Cardiac muscle cell (in vitro differentiated cells and primary cell): Measurements from ENCODE around the gene INTS2. TPM values are rescaled to one million over a fixed set of nuclear protein-coding genes. Genes with fewer than 3 reads are reported as not detected.
A peak's percentile ranks its signal among the peaks of the same experiment; 100 is the strongest.

Experiments
- DNase-seq, 2 donors: peaks; one replicate each; pipeline versions ENCODE4 v3.0.0 to v3.0.0-alpha.2; 2010 to 2017; ENCODE audit warnings: low read depth in 1 of 2, low spot score in 1 of 2
- H3K27ac ChIP-seq: fragments of 200-600 bp; sonication (generic); 2 replicates; pipeline ENCODE4 v1.5.1; 2016
- H3K27me3 ChIP-seq: fragments of 200-600 bp; sonication (generic); 2 replicates; pipeline ENCODE4 v1.6.0; 2016; ENCODE audit warnings: control low read depth
- H3K36me3 ChIP-seq: fragments of 200-600 bp; sonication (generic); 2 replicates; pipeline ENCODE4 v1.5.1; 2016; ENCODE audit warnings: control low read depth
- H3K4me1 ChIP-seq: fragments of 200-600 bp; sonication (generic); 2 replicates; pipeline ENCODE4 v1.8.1; 2017; ENCODE audit warnings: low read depth, mild to moderate bottlenecking, mixed run types
- H3K4me3 ChIP-seq: fragments of 200-600 bp; sonication (generic); 2 replicates; pipeline ENCODE4 v1.5.1; 2016; ENCODE audit warnings: mild to moderate bottlenecking
- H3K9me3 ChIP-seq: fragments of 200-600 bp; sonication (generic); 2 replicates; pipeline ENCODE4 v1.5.1; 2017; ENCODE audit warnings: low read depth, mild to moderate bottlenecking, control low read depth
- polyA plus RNA-seq: library from polyadenylated mRNA; unstranded; fragments of >200 nt; fragmentation: Nextera tagmentation; extraction: Ambion mirVana; gene quantifications from 2 replicates; pipeline ENCODE4 v1.2.1, GENCODE V29; 2016
- total RNA-seq: library from RNA; depleted of rRNA; stranded (reverse); fragments of >200 nt; gene quantifications from 2 replicates; pipeline ENCODE4 v1.2.3, GENCODE V29; 2016
- TF ChIP-seq, protein P1 (sequence below): IDR thresholded peaks from 2 replicates; pipeline ENCODE4 v1.5.1; 2012; ENCODE audit warnings: low read depth, mild to moderate bottlenecking, low read length

Gene INTS2
- total and polyA plus RNA-seq, 2 experiments from 2014 or later: 4.2 to 12.9 TPM

DNA sequence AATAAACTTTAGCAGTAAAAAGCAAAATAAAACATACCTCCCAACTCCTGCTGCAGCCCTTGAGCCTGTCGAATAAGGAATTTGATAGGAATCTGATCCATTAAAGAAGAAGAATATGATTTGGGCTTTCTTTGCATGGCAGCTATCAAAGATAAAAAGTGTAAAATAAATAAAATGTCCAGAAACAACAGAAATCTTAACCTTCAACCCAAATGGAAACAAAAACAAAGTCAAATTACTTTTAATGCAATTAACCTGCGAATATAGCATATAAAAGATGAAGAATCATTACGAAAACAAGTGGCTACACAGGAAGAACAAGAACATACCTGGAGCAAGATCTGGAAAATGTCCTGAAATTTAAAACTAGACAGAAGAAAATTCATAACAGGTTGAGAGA, 42.9 kb downstream of the INTS2 start:
- DNase-seq: no peak
- peaks cover 22% of the 10 kb centered on the region for H3K36me3 ChIP-seq
- TF ChIP-seq, protein P1, sequence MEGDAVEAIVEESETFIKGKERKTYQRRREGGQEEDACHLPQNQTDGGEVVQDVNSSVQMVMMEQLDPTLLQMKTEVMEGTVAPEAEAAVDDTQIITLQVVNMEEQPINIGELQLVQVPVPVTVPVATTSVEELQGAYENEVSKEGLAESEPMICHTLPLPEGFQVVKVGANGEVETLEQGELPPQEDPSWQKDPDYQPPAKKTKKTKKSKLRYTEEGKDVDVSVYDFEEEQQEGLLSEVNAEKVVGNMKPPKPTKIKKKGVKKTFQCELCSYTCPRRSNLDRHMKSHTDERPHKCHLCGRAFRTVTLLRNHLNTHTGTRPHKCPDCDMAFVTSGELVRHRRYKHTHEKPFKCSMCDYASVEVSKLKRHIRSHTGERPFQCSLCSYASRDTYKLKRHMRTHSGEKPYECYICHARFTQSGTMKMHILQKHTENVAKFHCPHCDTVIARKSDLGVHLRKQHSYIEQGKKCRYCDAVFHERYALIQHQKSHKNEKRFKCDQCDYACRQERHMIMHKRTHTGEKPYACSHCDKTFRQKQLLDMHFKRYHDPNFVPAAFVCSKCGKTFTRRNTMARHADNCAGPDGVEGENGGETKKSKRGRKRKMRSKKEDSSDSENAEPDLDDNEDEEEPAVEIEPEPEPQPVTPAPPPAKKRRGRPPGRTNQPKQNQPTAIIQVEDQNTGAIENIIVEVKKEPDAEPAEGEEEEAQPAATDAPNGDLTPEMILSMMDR: no peak

DNA sequence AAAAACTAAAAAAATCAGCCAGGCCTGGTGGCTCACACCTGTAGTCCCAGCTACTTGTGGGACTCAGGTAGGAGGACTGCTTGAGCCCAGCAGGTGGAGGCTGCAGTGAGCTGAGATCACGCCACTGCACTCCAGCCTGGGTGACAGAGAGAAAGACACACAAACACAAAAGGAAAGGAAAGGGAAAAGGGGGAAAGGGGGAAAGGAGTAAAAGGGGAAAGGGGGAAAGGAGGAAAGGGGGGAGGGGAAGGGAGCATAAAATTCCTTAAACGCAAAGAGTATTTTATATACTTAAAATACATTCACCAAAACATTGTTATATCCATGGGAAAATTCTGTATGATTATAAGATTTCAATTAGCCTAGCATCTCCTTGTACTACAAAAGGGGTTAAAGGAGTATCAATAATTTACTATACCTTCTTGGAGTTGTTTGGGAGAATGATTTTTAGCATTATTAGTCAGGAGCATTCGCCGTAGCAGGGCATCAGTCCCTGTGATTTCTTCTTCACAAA, 47.1 kb downstream of the INTS2 start:
- Histone ChIP-seq H3K36me3 (peaks cover 29% of the 10 kb centered on the region), H3K4me3 (no peak overlapping the region), H3K27ac (no peak overlapping the region), H3K4me1 (no peaks in the 10 kb centered on the region), H3K9me3 (no peaks in the 10 kb centered on the region), H3K27me3 (no peaks in the 10 kb centered on the region)
- no peak for DNase-seq
- TF ChIP-seq, protein P1: no peak

More for the DNA sequence above, 42.9 kb downstream of the INTS2 start:
- Histone ChIP-seq H3K27me3 (no peaks in the 10 kb centered on the region), H3K9me3 (no peaks in the 10 kb centered on the region), H3K4me1 (no peaks in the 10 kb centered on the region), H3K27ac (no peak overlapping the region), H3K4me3 (no peak overlapping the region)

DNA sequence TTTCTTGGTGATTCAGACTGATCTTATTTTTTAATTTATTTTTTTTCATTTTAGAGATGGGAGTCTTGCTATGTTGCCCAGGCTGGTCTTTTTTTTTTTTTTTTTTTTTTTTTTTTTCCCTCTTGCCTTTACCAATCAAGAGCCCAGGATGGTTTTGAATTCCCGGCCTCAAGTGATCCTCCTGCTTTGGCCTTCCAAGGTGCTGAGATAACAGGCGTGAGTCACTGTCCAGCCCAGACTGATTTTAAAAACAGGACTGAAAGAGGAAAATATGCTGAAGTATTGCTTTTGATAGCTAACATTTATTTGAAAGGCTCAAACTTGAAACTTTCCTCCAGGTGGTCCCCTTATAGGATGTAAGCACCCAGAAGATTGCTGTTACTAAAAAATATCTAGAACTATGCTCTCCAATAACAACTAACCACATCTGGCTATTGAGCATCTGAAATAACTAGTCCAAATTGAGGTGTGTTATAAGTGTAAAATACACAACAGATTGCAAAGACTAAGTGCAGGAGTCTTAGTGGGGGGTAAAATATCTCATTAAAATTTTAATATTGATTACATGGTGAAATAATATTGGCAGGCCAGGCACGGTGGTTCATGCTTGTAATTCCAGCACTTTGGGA, 48.7 kb downstream of the INTS2 start:
- peaks cover 27% of the 10 kb centered on the region for H3K36me3 ChIP-seq
- no peaks in the 10 kb centered on the region for H3K27me3 ChIP-seq
- H3K9me3 ChIP-seq: no peaks in the 10 kb centered on the region
- TF ChIP-seq, protein P1: no peak
- H3K4me3 ChIP-seq: no peak overlapping the region
- H3K4me1 ChIP-seq: no peaks in the 10 kb centered on the region
- DNase-seq: peak in 1 of 2 donors; percentile 11
- H3K27ac ChIP-seq: no peak overlapping the region

DNA sequence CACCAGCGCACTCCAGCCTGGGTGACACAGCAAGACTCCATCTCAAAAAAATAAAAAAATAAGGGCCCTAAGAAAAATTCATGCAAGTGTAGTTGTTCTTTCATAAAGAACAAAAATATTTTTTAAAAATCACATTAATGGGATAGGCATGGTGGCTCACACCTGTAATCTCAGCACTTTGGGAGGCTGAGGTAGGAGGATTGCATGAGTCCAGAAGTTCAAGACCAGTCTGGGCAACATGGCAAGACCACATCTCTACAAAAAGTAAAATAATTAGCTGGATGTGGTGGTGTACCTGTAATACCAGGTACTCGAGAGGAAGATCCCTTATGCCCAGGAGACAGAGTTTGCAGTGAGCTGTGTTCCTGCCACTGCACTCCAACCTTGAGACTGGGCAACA, 49.3 kb downstream of the INTS2 start:
- Histone ChIP-seq H3K9me3 (no peaks in the 10 kb centered on the region), H3K36me3 (peaks cover 27% of the 10 kb centered on the region), H3K4me3 (no peak overlapping the region), H3K4me1 (no peaks in the 10 kb centered on the region), H3K27ac (no peak overlapping the region), H3K27me3 (no peaks in the 10 kb centered on the region)
- TF ChIP-seq, protein P1: no peak
- no peak for DNase-seq

DNA sequence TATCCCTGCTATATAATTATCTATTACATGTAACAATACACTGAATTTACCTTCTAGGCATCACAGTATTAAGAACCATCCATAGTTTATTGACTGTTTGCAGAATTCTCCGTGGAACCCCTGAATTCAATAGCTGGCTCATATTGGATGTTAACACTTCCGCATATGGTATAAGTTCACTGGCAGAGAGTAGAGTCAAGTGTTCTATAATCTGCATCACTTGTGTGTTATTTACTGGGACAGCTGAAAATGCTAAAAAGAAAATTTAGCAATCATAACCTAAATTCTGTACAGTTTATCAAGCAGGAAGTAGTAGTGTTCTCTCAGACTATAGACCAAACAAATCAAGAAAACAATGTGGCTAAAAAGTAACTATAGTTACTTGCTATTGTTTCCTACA, 49.9 kb downstream of the INTS2 start:
- Histone ChIP-seq H3K27me3 (no peaks in the 10 kb centered on the region), H3K4me3 (no peak overlapping the region), H3K9me3 (no peaks in the 10 kb centered on the region), H3K27ac (no peak overlapping the region), H3K36me3 (peaks cover 25% of the 10 kb centered on the region), H3K4me1 (no peaks in the 10 kb centered on the region)
- DNase-seq: no peak
- TF ChIP-seq, protein P1: no peak
